GM23338 (cell line): ENCODE measurements around the gene ADCY4. TPM values are rescaled to one million over a fixed set of nuclear protein-coding genes. Genes with fewer than 3 reads are reported as not detected.

Experiments used
- ATAC-seq: fragments of 200-7000 bp; cut with Tn5 transposase; 3 replicates; pipeline ENCODE4 v1.9.1; 2020
- DNase-seq: peaks from one replicate; pipeline ENCODE4 v3.0.0-alpha.2; 2015; ENCODE audit warnings: low spot score
- H2AFZ ChIP-seq: fragments of 200-600 bp; sonication (generic); 2 replicates; pipeline ENCODE4 v1.8.0; 2016; ENCODE audit warnings: antibody characterized with exemption, mild to moderate bottlenecking, moderate library complexity
- H3F3A ChIP-seq: fragments of 200-600 bp; sonication (generic); replicated peaks from 2 replicates; pipeline ENCODE4 v1.8.0; 2017; ENCODE audit warnings: antibody characterized with exemption, mixed run types, low read depth
- H3K27ac ChIP-seq: fragments of 200-600 bp; sonication (generic); 2 replicates; pipeline ENCODE4 v1.6.1; 2016; ENCODE audit warnings: low read depth
- H3K27me3 ChIP-seq: fragments of 200-600 bp; sonication (generic); 2 replicates; pipeline ENCODE4 v1.8.0; 2016; ENCODE audit warnings: mild to moderate bottlenecking, mixed run types, moderate library complexity; ENCODE audit not compliant: insufficient read depth
- H3K36me3 ChIP-seq: fragments of 200-600 bp; sonication (generic); 2 replicates; pipeline ENCODE4 v1.8.0; 2016; ENCODE audit warnings: mild to moderate bottlenecking; ENCODE audit not compliant: insufficient read depth
- H3K4me1 ChIP-seq: fragments of 200-600 bp; sonication (generic); 2 replicates; pipeline ENCODE4 v1.8.0; 2016; ENCODE audit warnings: mild to moderate bottlenecking, moderate library complexity; ENCODE audit not compliant: insufficient read depth
- H3K4me2 ChIP-seq: fragments of 200-600 bp; sonication (generic); 2 replicates; pipeline ENCODE4 v1.7.1; 2017; ENCODE audit warnings: mixed run types
- H3K4me3 ChIP-seq: fragments of 200-600 bp; sonication (generic); 2 replicates; pipeline ENCODE4 v1.6.1; 2016; ENCODE audit warnings: mixed run types
- H3K79me2 ChIP-seq: fragments of 200-600 bp; sonication (generic); replicated peaks from 2 replicates; pipeline ENCODE4 v1.8.0; 2017; ENCODE audit warnings: mild to moderate bottlenecking; ENCODE audit not compliant: insufficient read depth
- H3K9me2 ChIP-seq: fragments of 200-600 bp; sonication (generic); 2 replicates; pipeline ENCODE4 v1.8.0; 2017; ENCODE audit not compliant: insufficient read depth
- H4K20me1 ChIP-seq: fragments of 200-600 bp; sonication (generic); replicated peaks from 2 replicates; pipeline ENCODE4 v1.8.0; 2017; ENCODE audit warnings: mild to moderate bottlenecking; ENCODE audit not compliant: insufficient read depth
- H3K27ac Mint-ChIP-seq: 2 replicates; pipeline ENCODE4 v1.8.0; 2020; ENCODE audit warnings: inconsistent platforms, mild to moderate bottlenecking, moderate library complexity, mixed read lengths
- H3K27me3 Mint-ChIP-seq: 3 replicates; pipeline ENCODE4 v1.8.0; 2022; ENCODE audit warnings: low read depth, mild to moderate bottlenecking, moderate library complexity, mixed read lengths, inconsistent platforms; ENCODE audit not compliant: insufficient read depth, poor library complexity
- H3K36me3 Mint-ChIP-seq: 3 replicates; pipeline ENCODE4 v1.8.0; 2021; ENCODE audit warnings: low read depth, mild to moderate bottlenecking, inconsistent platforms, moderate library complexity, mixed read lengths
- H3K4me1 Mint-ChIP-seq: 3 replicates; pipeline ENCODE4 v1.8.0; 2020; ENCODE audit warnings: mild to moderate bottlenecking, inconsistent platforms, mixed read lengths
- H3K4me3 Mint-ChIP-seq: 3 replicates; pipeline ENCODE4 v1.8.0; 2021; ENCODE audit warnings: moderate library complexity, mild to moderate bottlenecking, inconsistent platforms, mixed read lengths
- H3K9me3 Mint-ChIP-seq: 3 replicates; pipeline ENCODE4 v1.8.0; 2020; ENCODE audit warnings: moderate library complexity, mild to moderate bottlenecking, inconsistent platforms, mixed read lengths
- CREB1 ChIP-seq: fragments of 250-450 bp; sonication (Bioruptor Pico); IDR thresholded peaks from 2 replicates; pipeline ENCODE4 v1.5.0; 2020; ENCODE audit warnings: low read depth, mild to moderate bottlenecking, moderate library complexity
- EZH2 ChIP-seq: fragments of 200-600 bp; sonication (generic); IDR thresholded peaks from one replicate; pipeline ENCODE4 v1.8.0; 2017; ENCODE audit warnings: antibody characterized with exemption, mild to moderate bottlenecking, low read depth; ENCODE audit not compliant: unreplicated experiment
- JUNB ChIP-seq: IDR thresholded peaks from one replicate; pipeline ENCODE4 v1.6.1; 2016; ENCODE audit warnings: antibody characterized with exemption; ENCODE audit not compliant: unreplicated experiment
- NANOG ChIP-seq: IDR thresholded peaks from 2 replicates; pipeline ENCODE4 v1.6.1; 2016; ENCODE audit warnings: antibody characterized with exemption, borderline replicate concordance
- polyA plus RNA-seq: library from polyadenylated mRNA; unstranded; fragments of >200 nt; fragmentation: Nextera tagmentation; extraction: Ambion mirVana; gene quantifications from 2 replicates; pipeline ENCODE4 v1.2.1, GENCODE V29; 2016
- total RNA-seq: library from RNA; depleted of rRNA; stranded (reverse); fragments of >200 nt; shearing (Covaris generic); gene quantifications from 2 replicates; pipeline ENCODE4 v1.2.3, GENCODE V29; 2014
- TF ChIP-seq, protein P1 (sequence below): IDR thresholded peaks from 2 replicates; pipeline ENCODE4 v1.6.1; 2016; ENCODE audit warnings: antibody characterized with exemption
- TF ChIP-seq, protein P2 (sequence below): fragments of 250-450 bp; sonication (Bioruptor Pico); IDR thresholded peaks from 2 replicates; pipeline ENCODE4 v1.5.0; 2020; ENCODE audit warnings: mild to moderate bottlenecking, moderate library complexity

ADCY4 gene
- total and polyA plus RNA-seq, 2 experiments from 2014 or later, result 0.10 to 0.40 TPM

DNA sequence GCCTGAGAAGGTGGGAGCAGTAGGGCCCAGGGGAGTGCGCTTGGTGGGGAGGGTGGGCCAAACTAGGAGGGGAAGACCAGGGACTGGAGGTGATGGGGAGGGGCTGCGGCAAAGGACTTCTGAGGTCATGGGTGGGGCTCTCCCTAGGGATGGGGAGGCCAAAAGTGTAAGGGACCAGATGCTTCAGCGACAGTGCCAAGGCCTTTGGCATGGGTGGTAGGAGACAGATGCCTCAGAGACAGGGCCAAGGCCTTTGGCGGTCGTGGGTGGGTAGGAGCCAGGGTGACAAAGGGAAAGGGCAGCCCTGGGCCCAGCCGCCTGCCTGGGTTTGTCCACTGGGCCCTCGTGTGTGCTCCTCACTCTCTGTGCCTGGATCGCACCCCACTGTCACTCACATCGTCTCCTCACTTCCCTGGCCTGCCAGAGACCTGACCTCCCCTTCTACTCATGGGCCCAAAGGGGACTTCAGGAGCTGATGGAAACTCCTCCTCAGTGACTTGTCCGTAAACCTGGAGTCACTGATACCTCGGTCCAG lies 50.3 kb downstream of the ADCY4 start:
- peaks cover 14% of the 10 kb centered on the region for H3K27me3 Mint-ChIP-seq
- H3K4me1 ChIP-seq, result no peaks in the 10 kb centered on the region
- no peaks in the 10 kb centered on the region for H3K9me3 Mint-ChIP-seq
- H2AFZ ChIP-seq, result no peak overlapping the region
- no peaks in the 10 kb centered on the region for H3K36me3 ChIP-seq
- ATAC-seq, result no peak
- no peaks in the 10 kb centered on the region for H3K79me2 ChIP-seq
- H3K27me3 ChIP-seq, result no peaks in the 10 kb centered on the region
- DNase-seq, result no peak
- H3F3A ChIP-seq, result no peaks in the 10 kb centered on the region
- H4K20me1 ChIP-seq, result no peaks in the 10 kb centered on the region; the same call in 1 of the 2 replicates
- no peak overlapping the region for H3K27ac Mint-ChIP-seq
- TF ChIP-seq, protein P1, sequence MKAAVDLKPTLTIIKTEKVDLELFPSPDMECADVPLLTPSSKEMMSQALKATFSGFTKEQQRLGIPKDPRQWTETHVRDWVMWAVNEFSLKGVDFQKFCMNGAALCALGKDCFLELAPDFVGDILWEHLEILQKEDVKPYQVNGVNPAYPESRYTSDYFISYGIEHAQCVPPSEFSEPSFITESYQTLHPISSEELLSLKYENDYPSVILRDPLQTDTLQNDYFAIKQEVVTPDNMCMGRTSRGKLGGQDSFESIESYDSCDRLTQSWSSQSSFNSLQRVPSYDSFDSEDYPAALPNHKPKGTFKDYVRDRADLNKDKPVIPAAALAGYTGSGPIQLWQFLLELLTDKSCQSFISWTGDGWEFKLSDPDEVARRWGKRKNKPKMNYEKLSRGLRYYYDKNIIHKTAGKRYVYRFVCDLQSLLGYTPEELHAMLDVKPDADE, result no peak
- TF ChIP-seq, protein P2, sequence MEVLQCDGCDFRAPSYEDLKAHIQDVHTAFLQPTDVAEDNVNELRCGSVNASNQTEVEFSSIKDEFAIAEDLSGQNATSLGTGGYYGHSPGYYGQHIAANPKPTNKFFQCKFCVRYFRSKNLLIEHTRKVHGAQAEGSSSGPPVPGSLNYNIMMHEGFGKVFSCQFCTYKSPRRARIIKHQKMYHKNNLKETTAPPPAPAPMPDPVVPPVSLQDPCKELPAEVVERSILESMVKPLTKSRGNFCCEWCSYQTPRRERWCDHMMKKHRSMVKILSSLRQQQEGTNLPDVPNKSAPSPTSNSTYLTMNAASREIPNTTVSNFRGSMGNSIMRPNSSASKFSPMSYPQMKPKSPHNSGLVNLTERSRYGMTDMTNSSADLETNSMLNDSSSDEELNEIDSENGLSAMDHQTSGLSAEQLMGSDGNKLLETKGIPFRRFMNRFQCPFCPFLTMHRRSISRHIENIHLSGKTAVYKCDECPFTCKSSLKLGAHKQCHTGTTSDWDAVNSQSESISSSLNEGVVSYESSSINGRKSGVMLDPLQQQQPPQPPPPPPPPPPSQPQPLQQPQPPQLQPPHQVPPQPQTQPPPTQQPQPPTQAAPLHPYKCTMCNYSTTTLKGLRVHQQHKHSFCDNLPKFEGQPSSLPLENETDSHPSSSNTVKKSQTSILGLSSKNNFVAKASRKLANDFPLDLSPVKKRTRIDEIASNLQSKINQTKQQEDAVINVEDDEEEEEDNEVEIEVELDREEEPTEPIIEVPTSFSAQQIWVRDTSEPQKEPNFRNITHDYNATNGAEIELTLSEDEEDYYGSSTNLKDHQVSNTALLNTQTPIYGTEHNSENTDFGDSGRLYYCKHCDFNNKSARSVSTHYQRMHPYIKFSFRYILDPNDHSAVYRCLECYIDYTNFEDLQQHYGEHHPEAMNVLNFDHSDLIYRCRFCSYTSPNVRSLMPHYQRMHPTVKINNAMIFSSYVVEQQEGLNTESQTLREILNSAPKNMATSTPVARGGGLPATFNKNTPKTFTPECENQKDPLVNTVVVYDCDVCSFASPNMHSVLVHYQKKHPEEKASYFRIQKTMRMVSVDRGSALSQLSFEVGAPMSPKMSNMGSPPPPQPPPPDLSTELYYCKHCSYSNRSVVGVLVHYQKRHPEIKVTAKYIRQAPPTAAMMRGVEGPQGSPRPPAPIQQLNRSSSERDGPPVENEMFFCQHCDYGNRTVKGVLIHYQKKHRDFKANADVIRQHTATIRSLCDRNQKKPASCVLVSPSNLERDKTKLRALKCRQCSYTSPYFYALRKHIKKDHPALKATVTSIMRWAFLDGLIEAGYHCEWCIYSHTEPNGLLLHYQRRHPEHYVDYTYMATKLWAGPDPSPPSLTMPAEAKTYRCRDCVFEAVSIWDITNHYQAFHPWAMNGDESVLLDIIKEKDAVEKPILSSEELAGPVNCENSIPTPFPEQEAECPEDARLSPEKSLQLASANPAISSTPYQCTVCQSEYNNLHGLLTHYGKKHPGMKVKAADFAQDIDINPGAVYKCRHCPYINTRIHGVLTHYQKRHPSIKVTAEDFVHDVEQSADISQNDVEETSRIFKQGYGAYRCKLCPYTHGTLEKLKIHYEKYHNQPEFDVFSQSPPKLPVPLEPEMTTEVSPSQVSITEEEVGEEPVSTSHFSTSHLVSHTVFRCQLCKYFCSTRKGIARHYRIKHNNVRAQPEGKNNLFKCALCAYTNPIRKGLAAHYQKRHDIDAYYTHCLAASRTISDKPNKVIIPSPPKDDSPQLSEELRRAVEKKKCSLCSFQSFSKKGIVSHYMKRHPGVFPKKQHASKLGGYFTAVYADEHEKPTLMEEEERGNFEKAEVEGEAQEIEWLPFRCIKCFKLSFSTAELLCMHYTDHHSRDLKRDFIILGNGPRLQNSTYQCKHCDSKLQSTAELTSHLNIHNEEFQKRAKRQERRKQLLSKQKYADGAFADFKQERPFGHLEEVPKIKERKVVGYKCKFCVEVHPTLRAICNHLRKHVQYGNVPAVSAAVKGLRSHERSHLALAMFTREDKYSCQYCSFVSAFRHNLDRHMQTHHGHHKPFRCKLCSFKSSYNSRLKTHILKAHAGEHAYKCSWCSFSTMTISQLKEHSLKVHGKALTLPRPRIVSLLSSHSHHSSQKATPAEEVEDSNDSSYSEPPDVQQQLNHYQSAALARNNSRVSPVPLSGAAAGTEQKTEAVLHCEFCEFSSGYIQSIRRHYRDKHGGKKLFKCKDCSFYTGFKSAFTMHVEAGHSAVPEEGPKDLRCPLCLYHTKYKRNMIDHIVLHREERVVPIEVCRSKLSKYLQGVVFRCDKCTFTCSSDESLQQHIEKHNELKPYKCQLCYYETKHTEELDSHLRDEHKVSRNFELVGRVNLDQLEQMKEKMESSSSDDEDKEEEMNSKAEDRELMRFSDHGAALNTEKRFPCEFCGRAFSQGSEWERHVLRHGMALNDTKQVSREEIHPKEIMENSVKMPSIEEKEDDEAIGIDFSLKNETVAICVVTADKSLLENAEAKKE (CRISPR knock-in tag), result no peak
- no peak for TF ChIP-seq EZH2
- no peak for TF ChIP-seq JUNB
- TF ChIP-seq CREB1, result no peak
- TF ChIP-seq NANOG, result no peak
- no peaks in the 10 kb centered on the region; the same call in 2 of the 3 replicates for H3K36me3 Mint-ChIP-seq
- H3K4me3 Mint-ChIP-seq, result no peak overlapping the region; the same call in 2 of the 3 replicates
- no peak overlapping the region for H3K4me2 ChIP-seq
- no peaks in the 10 kb centered on the region for H3K9me2 ChIP-seq
- H3K4me3 ChIP-seq, result no peak overlapping the region
- H3K4me1 Mint-ChIP-seq, result no peaks in the 10 kb centered on the region; the same call in 2 of the 3 replicates
- H3K27ac ChIP-seq, result no peak overlapping the region
